NCI-H524 (cell line): Measurements from ENCODE around the gene ABCD1.
"Not testable (repeated sequence)": the region's sequence is repeated elsewhere in the genome, so short reads cannot be mapped to it uniquely, and the experiment has no call there.

ENCODE experiments used
- DNase-seq, 2 experiments: peaks; one replicate each; lab custom pipeline; 2025; lab: John Stamatoyannopoulos, UW

ABCD1 gene

GRCh38 chrX:153734871-153735270, 10.2 kb downstream of the ABCD1 start:
- DNase-seq: no peak

- DNase-seq: no peak
These were observed 10.6 kb downstream of the ABCD1 start for GRCh38 chrX:153735274-153735673.

- DNase-seq: no peak
These were observed 11.6 kb downstream of the ABCD1 start for GRCh38 chrX:153736071-153736820.

- DNase-seq: no peak
These were observed 12.3 kb downstream of the ABCD1 start for GRCh38 chrX:153736871-153737441.

GRCh38 chrX:153738056-153738605, 13.5 kb downstream of the ABCD1 start:
- no peak for DNase-seq

GRCh38 chrX:153739754-153740486, 15.3 kb downstream of the ABCD1 start:
- no peak for DNase-seq

- DNase-seq: no peak
These were observed 16.1 kb downstream of the ABCD1 start for GRCh38 chrX:153740631-153741222.

- DNase-seq: no peak
These were observed 16.8 kb downstream of the ABCD1 start for GRCh38 chrX:153741446-153741845.

- DNase-seq: not testable (repeated sequence)
These were observed 17.5 kb downstream of the ABCD1 start for GRCh38 chrX:153742111-153742510.

GRCh38 chrX:153742796-153743467, 18.3 kb downstream of the ABCD1 start:
- not testable (repeated sequence) for DNase-seq

- not testable (repeated sequence) for DNase-seq
These were observed 19.0 kb downstream of the ABCD1 start for GRCh38 chrX:153743468-153744209.

- DNase-seq: no peak
These were observed 19.8 kb downstream of the ABCD1 start for GRCh38 chrX:153744210-153745066.

GRCh38 chrX:153745067-153745433, 20.4 kb downstream of the ABCD1 start:
- not testable (repeated sequence) for DNase-seq

- no peak for DNase-seq
These were observed 21.7 kb downstream of the ABCD1 start for GRCh38 chrX:153746359-153746758.

GRCh38 chrX:153746991-153747390, 22.3 kb downstream of the ABCD1 start:
- not testable (repeated sequence) for DNase-seq

- DNase-seq: not testable (repeated sequence)
These were observed 24.4 kb downstream of the ABCD1 start for GRCh38 chrX:153749017-153749416.

- DNase-seq: no peak
These were observed 25.6 kb downstream of the ABCD1 start for GRCh38 chrX:153750127-153750774.

- no peak for DNase-seq
These were observed 30.5 kb downstream of the ABCD1 start for GRCh38 chrX:153755136-153755535.

GRCh38 chrX:153761863-153762262, 37.2 kb downstream of the ABCD1 start:
- no peak for DNase-seq
